ENCODE measurements around the gene LY86. TPM values are rescaled to one million over a fixed set of nuclear protein-coding genes. Genes with fewer than 3 reads are reported as not detected.
A peak's percentile ranks its signal among the peaks of the same experiment; 100 is the strongest.

LY86 gene
- total and polyA plus RNA-seq, 9 of the 15 experiments (the other 6 are each of a cell fraction or from before 2014, with no cell fraction given) = 0.08 to 0.20 TPM; not detected in 7

- no peak for TF ChIP-seq EP400 (IDR thresholded peaks at IDR 0.05)
- TF ChIP-seq NCOA1 (IDR thresholded peaks at IDR 0.05; ENCODE audit: low read depth) = no peak
- peak; percentile 21; the same call in 1 of the 2 replicates for TF ChIP-seq EP300 (IDR thresholded peaks at IDR 0.05; ENCODE audit: low read length)
- no peak for TF ChIP-seq PKNOX1 (IDR thresholded peaks at IDR 0.05)
- no peak for TF ChIP-seq NFE2 (IDR thresholded peaks at IDR 0.05; ENCODE audit: low read depth)
- no peak for TF ChIP-seq MYBL2 (IDR thresholded peaks at IDR 0.05; ENCODE audit: low read depth)
- no peak for TF ChIP-seq MYBL2 (CRISPR knock-in tag; IDR thresholded peaks at IDR 0.05; ENCODE audit: borderline replicate concordance)
- 0 out of 2 replicates have a peak, but pooled peaks have one; percentile 37 for TF ChIP-seq DPF2 (IDR thresholded peaks at IDR 0.05)
- TF ChIP-seq SMAD4 (CRISPR knock-in tag; conservative IDR thresholded peaks at IDR 0.05) = 0 out of 2 replicates have a peak, but pooled peaks have one; percentile 35
- TF ChIP-seq ZNF324 (CRISPR knock-in tag; IDR thresholded peaks at IDR 0.05) = no peak
- peak; percentile 35; the same call in 1 of the 2 replicates for TF ChIP-seq PATZ1 (CRISPR knock-in tag; IDR thresholded peaks at IDR 0.05; ENCODE audit: borderline replicate concordance)
- TF ChIP-seq HSF4 (CRISPR knock-in tag; IDR thresholded peaks at IDR 0.05; ENCODE audit: borderline replicate concordance) = no peak
- TF ChIP-seq GTF2E2 (tag; IDR thresholded peaks at IDR 0.05) = no peak
- TF ChIP-seq HNRNPUL1 (IDR thresholded peaks at IDR 0.05; ENCODE audit: low read length) = no peak
- TF ChIP-seq CEBPB (tag; IDR thresholded peaks at IDR 0.05) = peak; percentile 84
- peak; percentile 50 for TF ChIP-seq TAL1 (IDR thresholded peaks at IDR 0.05)
- no peak for TF ChIP-seq HCFC1 (IDR thresholded peaks at IDR 0.05; ENCODE audit: low read depth, low read length)
- TF ChIP-seq REST (IDR thresholded peaks at IDR 0.05; ENCODE audit: borderline replicate concordance) = peak; percentile 42; the same call in 1 of the 2 replicates
- no peak for TF ChIP-seq REST (CRISPR knock-in tag; IDR thresholded peaks at IDR 0.05; ENCODE audit: low read depth)
Observed at GRCh38 chr6:6556738-6557503, 31.6 kb upstream of the LY86 start (continued).
